Superior temporal gyrus (tissue), 1 donor: Measurements from ENCODE around the gene EPB41L1.

ENCODE experiments used
- DNase-seq: peaks from one replicate; pipeline ENCODE4 v3.0.0-alpha.2; 2016; ENCODE audit errors: extremely low spot score

Gene EPB41L1

DNA sequence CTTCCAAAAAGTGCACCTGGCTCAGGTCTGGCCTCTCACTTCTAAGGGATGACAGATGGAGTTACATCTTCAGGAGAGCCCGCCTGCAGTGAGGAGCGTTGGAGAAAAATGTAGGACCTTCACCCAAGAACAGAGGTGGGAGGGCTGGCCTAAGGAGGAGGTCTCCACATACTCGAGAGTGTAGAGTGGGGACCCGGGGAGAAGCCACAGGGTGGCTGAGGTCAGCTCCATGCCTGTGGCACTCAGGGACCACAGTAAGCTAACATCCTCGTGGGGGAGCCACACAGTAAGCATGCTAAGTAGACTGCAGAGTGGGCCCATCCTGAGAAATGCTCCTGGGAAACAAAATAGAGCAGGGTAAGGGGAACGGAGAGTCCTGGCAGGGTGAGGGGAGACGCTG is 105.8 kb downstream of the EPB41L1 start:
- DNase-seq: no peak

DNA sequence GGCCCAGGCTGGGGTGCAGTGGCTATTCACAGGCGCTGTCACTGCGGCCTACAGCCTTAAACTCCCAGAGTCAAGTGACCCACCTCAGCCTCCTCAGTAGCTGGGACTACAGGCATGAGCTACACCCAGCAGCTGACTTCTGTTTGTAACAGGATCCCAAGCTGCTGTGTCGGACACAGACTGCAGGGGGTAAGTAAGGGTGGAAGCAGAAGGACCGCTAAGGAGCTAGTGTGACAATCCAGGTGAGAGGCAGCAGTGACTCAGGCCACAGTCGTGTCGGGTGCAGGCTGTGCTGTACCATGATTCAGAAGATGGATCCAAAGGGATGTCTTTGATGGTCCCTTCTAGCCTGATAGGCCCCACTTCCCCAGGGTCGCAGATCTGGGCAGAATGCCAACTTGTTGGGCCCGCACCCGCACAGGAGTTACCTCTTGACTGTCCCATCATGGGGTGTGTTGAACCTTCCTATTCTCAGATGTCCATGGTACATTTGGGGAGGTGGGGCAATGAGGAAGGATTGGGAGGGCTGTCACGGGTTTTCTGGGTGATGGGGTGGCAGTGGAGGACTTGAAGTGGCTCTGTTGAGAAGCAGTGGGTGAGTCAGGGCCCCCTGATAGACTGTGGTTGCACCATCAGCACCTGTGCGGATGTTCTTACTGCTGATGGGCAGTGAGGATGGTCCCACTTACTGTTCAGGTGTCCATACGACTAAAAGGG is 107.0 kb downstream of the EPB41L1 start:
- DNase-seq: no peak

DNA sequence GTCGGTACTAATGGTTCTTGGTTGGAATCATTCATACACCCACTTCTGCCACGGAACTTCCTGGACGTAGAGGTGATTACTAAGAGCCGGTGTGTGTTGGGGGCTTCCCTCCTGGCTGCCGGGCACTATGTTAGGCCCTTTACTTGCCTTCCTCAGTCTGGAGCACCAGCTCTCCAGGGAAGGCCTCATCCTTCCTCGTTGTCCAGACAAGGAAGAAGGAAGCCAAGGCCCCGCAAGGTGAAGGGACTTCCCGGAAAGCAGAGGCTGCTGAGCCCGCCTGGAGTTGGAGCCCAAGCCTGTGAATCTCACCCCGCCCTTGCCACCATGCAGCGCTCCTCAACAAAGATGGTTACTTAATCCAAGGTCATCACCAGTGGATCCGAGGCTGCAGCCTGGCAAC is 107.9 kb downstream of the EPB41L1 start:
- DNase-seq: no peak

DNA sequence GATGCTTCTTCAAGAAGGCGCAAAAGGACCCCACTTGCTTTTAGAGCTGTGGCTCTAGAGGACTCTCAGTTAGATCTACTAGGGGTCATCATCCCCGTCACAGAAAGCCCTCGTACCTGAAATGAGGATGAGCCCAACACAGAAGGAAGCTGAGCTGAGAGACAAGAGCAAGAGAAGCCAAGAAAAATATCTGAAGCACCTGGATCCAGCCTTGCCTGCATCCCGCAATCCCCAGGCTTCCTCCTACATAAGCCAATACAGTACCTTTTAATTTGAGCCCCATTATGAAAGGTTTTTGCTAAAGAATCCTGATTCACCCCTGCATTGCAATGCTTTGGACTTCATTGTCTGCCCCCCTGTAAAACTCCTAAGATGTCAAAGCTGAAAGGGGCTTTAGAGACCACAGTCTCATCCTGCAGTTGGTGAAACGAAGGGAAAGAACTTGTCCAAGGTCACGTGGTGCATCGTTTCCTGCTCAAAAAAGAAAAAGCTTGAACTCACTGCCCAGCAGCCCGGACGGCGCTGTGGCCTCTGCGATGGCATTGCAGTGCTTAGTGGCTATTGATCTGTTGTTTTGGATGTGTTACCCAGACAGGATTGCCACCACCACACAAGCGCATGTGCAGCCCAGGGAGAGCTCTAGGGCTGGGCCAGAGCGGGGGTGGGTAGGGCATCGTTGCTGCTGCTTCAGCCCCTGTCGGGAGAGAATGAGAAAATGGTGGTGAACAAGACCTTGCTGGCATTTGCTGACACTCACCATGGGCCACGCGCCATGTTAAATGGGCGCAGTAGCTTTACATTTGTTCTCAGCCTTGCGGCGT is 110.1 kb downstream of the EPB41L1 start:
- no peak for DNase-seq

DNA sequence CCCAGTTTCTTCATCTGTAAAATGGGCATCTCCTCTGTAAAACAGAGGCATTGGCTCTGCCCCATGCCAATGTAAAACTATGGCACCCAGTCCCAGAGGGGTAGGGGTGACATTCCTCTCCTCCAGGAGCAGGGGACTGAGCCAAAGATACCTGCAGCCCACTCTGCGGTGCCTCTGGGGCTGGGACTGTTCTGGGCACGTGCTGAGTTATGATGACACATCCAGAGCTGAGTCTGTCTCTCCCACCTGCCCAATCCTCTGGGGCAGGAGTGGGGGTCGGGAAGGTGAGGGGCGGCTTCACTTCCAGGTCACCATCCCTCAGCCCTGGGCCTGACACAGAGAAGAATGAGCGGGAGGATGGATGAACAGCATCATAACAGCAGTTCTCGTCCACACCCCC is 111.6 kb downstream of the EPB41L1 start:
- no peak for DNase-seq

DNA sequence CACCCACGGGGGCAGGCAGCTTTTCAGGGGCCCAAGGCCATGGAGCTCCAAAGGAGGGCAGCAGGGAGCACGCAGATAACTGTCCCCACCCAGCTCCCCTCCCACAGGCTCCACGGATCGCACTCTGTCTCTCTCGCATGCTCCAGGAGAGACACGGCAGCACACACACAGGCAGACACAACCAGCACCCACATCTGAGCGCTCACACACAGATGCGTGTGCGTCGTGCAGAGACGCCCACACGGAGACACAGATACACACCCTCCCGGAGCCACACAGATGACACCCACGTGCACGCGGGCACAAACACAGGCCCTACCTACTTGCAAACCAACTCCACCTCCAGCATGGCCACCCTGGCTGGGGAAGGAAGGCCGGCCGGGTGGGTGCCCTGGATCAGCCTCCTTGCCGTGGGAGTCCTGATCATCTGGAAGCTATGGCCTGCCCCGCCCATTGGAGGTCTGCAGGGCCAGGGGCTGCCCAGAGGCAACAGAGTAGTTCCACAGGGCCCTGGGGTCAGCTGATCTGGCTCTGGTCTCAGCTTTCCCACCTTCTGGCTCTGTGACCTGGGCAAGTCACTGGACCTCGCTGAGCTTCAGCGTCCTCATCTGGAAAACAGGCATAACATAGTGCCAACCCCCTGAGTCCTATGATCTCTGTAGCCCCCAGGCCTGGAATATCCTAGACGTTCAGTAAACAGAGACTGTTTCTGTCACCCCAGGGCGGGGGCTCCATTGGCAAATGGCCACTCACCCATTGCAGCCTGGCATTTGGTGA is 113.3 kb downstream of the EPB41L1 start:
- no peak for DNase-seq

DNA sequence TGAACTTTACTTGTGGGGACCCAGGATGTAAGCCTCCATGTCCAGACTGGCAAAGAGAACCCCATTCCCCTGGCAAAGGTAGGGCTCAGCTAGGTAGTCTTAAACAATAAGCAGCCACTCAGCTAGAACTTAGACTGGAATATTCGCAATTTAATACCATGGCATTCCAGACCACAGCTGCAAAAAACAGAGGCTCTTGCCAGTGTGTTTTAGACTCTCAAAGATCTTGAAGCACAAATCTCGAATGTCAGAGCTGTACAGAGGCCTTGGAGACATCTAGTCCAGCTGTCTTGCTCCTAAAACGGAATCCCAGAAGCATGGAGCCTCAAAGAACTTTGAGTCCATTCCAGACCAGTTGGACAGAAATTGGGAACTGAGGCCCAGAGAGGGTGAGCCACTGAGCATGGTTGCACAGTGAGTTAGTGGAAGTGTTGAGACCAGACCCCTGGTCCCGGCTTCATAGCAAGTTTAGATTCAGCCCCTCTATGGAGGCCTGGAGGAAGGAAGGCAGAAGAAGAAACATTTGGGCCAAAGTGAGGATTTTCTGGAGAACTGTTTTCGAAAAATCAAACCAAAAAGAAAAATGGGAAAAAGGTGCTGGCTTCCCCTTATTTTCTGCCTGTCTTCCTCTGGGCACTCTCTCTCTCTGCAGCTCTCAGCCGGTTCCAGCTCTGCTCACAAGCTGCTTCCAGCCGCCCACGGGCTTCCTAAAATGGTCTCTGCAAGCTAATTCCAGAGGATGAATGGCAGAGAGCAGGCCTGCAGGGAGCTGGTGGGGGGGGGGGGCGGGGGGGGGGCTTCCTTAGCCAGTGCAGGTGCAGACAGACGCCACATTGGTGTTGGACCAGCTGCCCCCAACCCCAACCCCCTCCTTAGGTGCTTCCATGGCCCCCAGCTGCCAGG is 114.2 kb downstream of the EPB41L1 start:
- DNase-seq: peak; percentile 57

DNA sequence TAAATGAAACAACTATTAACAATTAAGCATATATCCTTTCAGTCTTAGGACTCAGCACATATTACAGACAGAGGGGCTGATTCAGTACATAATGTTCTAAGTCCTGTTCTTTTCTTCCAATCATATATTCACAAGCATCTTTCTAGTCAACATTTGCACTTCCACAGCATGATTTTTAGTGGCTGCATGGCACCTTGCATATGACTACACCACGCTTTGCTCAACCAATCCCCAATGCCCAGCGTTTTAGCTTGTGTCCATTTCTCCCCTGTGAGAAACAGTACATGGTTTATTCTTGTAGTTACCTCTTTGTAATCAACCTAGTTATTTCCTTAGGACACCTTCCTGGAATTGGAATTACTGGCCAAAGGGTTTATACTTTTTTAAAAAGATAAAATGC is 115.0 kb downstream of the EPB41L1 start:
- peak; percentile 68 for DNase-seq

DNA sequence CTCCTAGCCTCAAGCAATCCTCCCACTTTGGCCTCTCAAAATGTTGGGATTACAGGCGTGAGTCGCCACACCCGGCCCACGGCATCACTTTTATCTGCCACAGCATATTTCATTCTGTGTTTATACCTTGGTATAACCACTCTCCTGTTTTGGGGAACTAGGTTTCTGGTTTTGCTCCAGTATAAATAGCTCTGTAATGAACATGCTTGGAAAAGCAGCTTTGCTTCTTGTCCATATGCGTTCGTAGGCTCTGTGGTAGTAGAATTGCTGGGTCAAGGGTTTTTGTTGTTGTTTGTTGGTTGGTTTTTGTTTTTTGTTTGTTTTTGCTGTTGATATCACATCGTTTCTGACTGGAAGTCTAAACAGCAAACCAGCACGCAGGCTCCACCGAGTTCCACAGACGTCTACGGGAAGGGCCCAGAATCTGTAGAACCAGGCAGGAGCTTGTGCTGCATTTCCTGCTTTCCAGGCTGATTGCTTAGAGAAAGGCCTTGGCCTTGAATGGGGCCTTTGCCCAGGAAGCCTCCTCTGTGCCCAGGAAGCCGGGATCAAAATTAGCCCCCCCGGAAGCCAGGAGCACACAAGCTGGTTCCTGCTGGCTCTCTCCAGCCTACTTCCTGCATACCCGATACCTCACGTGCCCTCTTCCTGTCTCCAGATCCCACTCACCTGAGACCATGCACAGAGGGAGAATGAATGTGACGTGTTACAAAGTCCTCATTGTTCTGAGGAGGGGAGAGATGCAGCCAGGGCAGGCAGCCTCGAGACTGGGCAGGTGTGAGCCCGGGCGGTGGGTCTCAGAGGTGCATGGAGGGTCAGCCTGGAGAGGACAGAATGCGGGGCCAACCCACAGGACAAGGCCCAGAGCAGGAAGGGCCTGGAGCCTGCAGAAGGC is 116.5 kb downstream of the EPB41L1 start:
- no peak for DNase-seq

DNA sequence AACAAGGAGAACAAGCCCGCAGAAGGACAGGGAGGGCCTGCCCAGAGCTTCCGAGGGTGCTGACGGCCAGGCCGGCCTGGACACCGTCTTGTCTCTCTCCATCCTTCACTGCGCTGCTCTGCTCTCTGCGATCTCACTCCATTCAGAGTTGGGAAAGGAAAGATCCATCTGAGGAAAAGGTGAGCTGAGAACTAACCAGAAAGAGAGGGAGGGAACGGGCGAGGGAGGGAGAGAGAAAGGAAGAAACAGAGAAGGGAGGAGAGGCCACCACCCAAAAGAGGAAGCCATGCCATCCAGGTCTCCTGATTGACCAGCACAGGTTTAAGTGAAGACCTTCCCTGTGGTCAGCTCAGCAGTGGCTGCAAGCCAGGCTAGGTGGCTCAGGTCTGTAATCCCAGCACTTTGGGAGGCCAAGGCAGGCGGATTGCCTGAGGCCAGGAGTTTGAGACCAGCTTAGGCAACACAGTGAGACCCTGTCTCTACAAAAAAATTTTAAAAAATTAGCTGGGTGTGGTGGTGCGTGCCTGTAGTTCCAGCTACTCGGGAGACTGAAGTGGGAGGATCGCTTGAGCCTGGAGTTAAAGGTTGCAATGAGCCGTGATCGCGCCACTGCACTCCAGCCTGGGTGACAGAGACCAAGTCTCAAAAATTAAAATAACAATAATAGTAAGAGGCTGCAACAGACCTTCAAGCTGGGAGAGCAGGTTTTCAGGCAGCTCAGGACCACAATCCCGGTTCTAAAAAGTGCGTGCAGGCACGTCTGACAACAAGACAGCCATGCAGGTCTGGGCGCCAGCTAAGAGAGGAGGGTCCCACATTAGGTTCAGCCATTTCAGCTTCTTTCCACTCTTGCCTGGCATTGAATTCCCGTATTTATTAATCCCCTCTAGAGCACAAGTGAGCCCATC is 117.4 kb downstream of the EPB41L1 start:
- DNase-seq: no peak

DNA sequence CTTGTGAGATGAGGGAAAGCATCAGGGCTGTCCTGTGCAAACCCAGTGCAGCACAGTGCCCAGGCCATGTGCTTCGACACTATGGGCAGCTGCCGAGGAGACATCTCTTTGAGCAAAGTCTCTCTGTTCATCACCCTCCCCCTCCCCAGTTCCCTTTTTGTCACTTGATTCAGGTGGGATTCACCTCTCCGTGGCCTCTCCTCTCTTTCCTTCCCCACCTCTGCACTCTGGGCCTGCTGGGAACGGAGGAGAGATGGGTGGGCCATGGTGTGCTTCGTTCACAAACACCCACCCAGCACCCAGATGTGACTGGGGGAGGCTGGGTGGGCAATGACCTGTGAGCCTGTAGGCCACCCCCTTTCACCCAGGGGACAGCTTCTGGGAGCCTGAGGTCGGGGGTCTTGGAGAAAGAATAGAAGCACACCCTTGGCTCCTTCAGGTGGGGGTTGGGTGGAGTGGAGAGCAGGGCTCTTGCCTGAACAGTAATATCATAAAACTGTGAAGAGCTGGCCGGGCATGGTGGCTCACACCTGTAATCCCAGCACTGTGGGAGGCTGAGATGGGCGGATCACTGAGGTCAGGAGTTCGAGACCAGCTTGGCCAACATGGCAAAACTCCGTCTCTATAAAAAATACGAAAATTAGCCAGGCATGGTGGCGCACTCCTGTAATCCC is 118.1 kb downstream of the EPB41L1 start:
- no peak for DNase-seq

DNA sequence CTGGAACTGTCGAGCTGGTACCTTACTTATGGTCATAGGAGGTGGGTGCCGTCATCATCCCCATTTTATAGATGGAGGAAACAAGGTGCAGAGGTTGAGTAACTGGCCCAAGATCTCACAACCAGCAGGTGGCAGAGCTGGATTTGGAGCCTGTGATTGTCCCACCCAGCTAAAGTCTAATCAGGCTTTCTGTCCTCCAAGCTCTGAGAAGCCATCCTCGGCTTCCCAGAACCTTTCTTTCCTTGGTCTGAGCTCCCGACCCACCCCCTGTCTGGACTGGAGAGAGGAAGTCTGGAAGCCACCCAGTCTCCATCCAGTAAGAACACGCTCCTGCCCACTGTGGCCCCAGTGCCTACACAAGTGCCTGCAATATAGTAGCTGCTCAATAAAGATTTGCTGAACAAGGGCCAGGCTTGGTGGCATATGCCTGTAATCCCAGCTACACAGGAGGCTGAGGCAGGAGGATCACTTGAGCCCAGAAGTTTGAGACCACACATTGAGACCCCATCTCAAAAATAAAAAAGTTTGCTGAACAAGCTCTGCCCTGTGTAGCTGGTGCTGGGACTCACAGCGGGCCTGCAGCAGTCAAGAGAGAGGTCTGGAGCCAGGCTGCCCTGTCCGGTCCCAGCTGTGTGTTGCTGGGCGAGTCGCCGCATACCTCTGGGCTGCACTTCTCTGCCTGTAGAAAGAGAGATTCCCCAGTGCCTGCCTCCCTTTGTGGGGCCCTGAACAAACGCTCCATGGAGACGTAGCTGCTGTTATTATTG is 119.1 kb downstream of the EPB41L1 start:
- DNase-seq: peak; percentile 33

DNA sequence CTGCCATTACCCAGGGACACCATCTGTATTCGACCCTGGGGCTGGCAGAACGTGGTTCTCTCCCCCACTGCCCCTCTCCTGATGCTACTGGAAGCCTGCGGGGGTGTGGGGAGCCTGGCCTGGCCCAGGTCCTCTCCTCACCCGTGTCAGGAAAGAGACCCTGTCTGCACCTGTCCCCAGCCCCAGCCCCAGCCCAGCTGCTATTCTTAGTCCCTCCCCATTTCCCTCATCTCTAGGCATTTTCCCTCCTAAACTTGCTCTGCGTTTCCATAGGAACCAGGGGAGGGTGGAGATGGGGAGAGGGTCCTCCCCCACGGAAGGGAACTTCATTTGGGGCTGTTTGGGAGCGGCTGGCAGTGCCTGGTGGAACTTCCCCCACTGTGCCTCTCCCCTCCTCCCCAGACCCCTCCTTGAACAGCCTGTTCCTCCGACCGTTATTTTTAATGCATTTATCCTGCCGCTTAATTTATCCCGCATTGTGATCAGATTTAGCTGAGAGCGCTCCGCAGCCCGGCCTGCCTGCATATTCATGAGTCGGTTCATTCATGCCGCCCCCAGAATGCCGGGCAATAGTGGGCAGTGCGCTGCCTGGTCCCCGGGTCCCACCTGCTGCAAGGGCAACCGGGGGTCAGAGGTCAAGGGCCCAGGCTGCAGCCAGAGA is 119.8 kb downstream of the EPB41L1 start:
- no peak for DNase-seq

DNA sequence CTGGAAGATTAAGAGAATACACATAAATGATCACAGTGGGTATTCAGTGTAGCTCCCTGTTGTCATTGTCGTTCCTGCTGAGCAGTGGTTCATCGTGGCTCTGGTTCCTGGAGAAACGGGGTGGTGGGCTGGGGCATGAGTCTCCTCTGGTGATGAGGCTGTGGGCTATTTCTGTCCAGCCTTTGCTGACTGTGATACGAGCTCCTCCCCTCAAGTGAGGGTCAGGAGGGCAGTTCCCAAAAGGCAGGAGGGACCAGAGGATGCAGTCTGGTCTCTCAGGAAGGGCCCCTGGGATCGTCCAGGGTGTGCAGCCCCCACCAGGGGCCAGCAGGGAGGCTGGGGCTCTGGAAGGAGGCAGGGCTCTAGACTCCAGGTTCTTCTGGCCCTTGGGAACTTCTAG is 120.5 kb downstream of the EPB41L1 start:
- no peak for DNase-seq

DNA sequence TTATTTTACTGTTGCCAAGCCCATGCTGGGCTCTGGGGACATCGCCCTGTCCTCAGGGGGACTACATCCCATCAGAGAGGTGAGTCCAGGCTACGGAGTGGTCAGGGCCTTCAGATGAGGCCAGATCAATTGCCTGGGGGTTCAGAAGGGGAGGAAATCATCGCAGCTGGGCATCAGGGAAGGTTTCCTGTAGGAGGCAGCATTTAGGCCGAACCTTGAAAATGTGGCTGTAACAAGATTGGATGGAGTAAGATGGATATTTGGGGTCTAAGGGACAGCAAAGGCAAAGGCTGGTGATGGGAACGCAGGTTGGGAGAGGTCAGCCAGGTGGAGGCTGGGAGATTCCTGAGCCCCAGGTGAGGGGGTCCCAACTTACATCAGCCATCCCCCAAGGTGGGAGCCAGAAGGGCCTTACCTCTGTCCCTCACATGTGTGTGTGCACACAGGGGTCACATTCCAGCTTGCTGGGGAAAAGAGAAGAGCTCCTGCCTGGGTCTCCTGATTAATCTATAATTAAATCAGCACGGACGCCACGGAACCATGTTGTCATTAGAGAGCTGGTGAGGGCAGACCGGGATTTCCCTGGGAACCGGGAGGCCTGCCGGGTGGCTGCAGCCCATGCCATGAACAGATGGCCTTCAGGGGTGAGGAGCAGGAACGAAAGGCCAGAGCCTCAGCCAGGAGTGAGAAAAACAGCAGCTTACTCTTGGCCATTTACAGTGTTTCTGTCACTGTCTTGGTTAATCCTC is 121.1 kb downstream of the EPB41L1 start:
- DNase-seq: no peak

DNA sequence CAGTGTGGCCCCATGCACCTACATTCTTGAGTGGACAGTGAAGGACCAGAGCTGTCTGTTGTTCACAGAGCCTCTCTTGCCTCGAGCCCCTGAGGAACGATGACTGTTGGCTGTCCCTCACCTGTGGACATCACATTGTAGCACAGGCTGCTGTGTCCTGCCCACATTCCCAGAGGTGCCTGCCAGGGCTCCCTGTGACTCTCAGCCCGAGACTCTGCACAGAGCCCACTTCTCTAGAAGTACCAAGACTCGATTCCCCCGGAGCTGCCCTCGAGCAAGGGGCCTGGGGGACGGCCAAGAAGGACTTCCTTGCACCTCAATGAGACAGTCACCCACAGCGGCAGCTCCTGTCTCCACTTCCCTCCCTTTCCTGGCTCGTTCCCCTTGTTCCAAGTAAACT is 123.0 kb downstream of the EPB41L1 start:
- DNase-seq: no peak

DNA sequence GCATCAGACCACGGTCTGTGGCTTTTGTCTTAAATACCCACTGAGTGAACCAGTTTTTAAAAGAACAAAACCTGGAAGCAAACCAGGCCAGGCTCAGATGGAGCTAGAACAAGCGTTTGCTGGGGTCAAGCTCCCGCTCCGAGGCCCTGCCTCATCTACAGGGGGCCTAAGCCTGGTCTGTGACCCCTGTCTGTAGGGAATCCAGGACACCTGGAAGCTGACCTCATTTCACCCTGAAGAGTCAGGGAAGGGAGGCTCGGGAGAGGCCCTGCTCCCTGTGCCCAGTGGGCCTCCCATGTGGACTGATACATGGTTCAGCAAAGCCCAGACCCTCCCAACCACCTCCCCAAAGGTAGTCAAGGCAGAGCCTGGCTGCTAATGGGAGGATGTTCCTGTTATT is 124.8 kb downstream of the EPB41L1 start:
- DNase-seq: no peak
